GM12878 (cell line): ENCODE data around the gene ADGRL2.

Experiments
- EGR1 ChIP-seq, 2 experiments: IDR thresholded peaks; 1 replicate in 1 of 2; 2 replicates in 1 of 2; pipeline ENCODE4 v1.6.1; 2011 to 2012; ENCODE audit warnings: low read depth in 2 of 2, low read length in 2 of 2, borderline replicate concordance in 1 of 2, mild to moderate bottlenecking in 1 of 2, moderate library complexity in 1 of 2
- POLR2A ChIP-seq: IDR thresholded peaks from 2 replicates; pipeline ENCODE4 v1.6.1; 2011; ENCODE audit warnings: low read depth, mild to moderate bottlenecking, low read length
- POLR2AphosphoS5 ChIP-seq: IDR thresholded peaks from 2 replicates; pipeline ENCODE4 v1.6.1; 2011; ENCODE audit warnings: mild to moderate bottlenecking, low read length, inconsistent platforms
- TF ChIP-seq, protein P1 (sequence below): IDR thresholded peaks from 2 replicates; pipeline ENCODE4 v1.6.1; 2012; ENCODE audit warnings: mild to moderate bottlenecking, low read depth, low read length

DNA sequence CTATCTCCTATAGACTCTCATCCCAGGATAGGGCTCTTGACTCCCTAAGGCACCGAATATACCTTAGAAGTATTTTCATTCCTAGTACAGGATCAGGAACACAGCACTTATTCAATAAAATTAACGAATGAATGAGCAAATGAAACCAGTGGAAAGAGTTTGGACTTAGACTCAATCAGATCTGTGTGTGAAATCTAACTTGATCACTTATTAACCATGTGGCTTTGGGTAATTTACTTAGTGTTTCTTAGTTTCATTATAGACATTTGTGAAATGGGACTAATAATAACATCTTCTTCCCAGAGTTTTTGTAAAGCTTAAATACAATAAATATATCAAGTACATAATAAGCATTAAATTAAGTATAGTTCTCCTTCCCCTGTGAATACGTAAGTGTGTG is 230.1 kb downstream of the ADGRL2 start:
- TF ChIP-seq POLR2AphosphoS5 (no peak), POLR2A (no peak), EGR1 (IDR thresholded peaks at IDR 0.05; ENCODE audit: borderline replicate concordance in 1 of 2, low read depth in 2 of 2, low read length in 2 of 2) (no peak)
- TF ChIP-seq, protein P1, sequence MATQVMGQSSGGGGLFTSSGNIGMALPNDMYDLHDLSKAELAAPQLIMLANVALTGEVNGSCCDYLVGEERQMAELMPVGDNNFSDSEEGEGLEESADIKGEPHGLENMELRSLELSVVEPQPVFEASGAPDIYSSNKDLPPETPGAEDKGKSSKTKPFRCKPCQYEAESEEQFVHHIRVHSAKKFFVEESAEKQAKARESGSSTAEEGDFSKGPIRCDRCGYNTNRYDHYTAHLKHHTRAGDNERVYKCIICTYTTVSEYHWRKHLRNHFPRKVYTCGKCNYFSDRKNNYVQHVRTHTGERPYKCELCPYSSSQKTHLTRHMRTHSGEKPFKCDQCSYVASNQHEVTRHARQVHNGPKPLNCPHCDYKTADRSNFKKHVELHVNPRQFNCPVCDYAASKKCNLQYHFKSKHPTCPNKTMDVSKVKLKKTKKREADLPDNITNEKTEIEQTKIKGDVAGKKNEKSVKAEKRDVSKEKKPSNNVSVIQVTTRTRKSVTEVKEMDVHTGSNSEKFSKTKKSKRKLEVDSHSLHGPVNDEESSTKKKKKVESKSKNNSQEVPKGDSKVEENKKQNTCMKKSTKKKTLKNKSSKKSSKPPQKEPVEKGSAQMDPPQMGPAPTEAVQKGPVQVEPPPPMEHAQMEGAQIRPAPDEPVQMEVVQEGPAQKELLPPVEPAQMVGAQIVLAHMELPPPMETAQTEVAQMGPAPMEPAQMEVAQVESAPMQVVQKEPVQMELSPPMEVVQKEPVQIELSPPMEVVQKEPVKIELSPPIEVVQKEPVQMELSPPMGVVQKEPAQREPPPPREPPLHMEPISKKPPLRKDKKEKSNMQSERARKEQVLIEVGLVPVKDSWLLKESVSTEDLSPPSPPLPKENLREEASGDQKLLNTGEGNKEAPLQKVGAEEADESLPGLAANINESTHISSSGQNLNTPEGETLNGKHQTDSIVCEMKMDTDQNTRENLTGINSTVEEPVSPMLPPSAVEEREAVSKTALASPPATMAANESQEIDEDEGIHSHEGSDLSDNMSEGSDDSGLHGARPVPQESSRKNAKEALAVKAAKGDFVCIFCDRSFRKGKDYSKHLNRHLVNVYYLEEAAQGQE: no peak
